Activated gamma-delta T cell treated with anti-CD3 and anti-CD28 coated beads, Interleukin-2, amount 50 U/mL, for 16 hours (primary cell): ENCODE results near the gene RAB40B.

Experiments used
- DNase-seq: peaks from one replicate; pipeline ENCODE4 v3.0.0-alpha.2; 2020; ENCODE audit warnings: low read depth

RAB40B gene

GRCh38 chr17:82648742-82649331, 49.7 kb downstream of the RAB40B start:
- DNase-seq, result peak; percentile 22

GRCh38 chr17:82648165-82648668, 50.3 kb downstream of the RAB40B start, which contains the start of gene WDR45B:
TSS of gene WDR45B (minus strand) at chr17:82648444. CDS start at chr17:82648340, 104 bp downstream.
- peak; percentile 77 for DNase-seq

- DNase-seq, result peak; percentile 28
These were observed 50.8 kb downstream of the RAB40B start for GRCh38 chr17:82647593-82648164.

- DNase-seq, result no peak
These were observed 53.0 kb downstream of the RAB40B start for GRCh38 chr17:82645516-82645915.

- DNase-seq, result no peak
These were observed 54.4 kb downstream of the RAB40B start for GRCh38 chr17:82644148-82644547.

- no peak for DNase-seq
These were observed 56.5 kb downstream of the RAB40B start for GRCh38 chr17:82642022-82642421.

- no peak for DNase-seq
These were observed 58.5 kb downstream of the RAB40B start for GRCh38 chr17:82640036-82640435.

- no peak for DNase-seq
These were observed 58.9 kb downstream of the RAB40B start for GRCh38 chr17:82639628-82640027.

- DNase-seq, result no peak
These were observed 60.2 kb downstream of the RAB40B start for GRCh38 chr17:82638183-82638773.

- no peak for DNase-seq
These were observed 61.6 kb downstream of the RAB40B start for GRCh38 chr17:82636626-82637598.

- DNase-seq, result no peak
These were observed 65.2 kb downstream of the RAB40B start for GRCh38 chr17:82633343-82633742.

GRCh38 chr17:82632451-82632850, 66.0 kb downstream of the RAB40B start:
- no peak for DNase-seq

- DNase-seq, result no peak
These were observed 67.0 kb downstream of the RAB40B start for GRCh38 chr17:82631544-82631943.

GRCh38 chr17:82630212-82630611, 68.3 kb downstream of the RAB40B start:
- no peak for DNase-seq

GRCh38 chr17:82629748-82630147, 68.8 kb downstream of the RAB40B start:
- DNase-seq, result no peak

- DNase-seq, result no peak
These were observed 71.1 kb downstream of the RAB40B start for GRCh38 chr17:82627405-82627804.

- no peak for DNase-seq
These were observed 74.8 kb downstream of the RAB40B start for GRCh38 chr17:82623707-82624106.

- no peak for DNase-seq
These were observed 78.9 kb downstream of the RAB40B start for GRCh38 chr17:82619641-82620040.

GRCh38 chr17:82619211-82619610, 79.3 kb downstream of the RAB40B start:
- DNase-seq, result no peak

GRCh38 chr17:82616021-82616711, 82.3 kb downstream of the RAB40B start:
- DNase-seq, result no peak
